K562 (cell line): ENCODE data around the gene ABHD3. TPM values are rescaled to one million over a fixed set of nuclear protein-coding genes. Genes with fewer than 3 reads are reported as not detected.

Experiments
- CBFA2T3 ChIP-seq: fragments of 450-650 bp; IDR thresholded peaks from 2 replicates; pipeline ENCODE4 v1.6.1; 2017
- KDM5B ChIP-seq: fragments of 200-600 bp; sonication (generic); IDR thresholded peaks from 2 replicates; pipeline ENCODE4 v1.6.1; 2012; ENCODE audit warnings: low read depth, mild to moderate bottlenecking, moderate library complexity, low read length, control low read depth, inconsistent platforms; ENCODE audit not compliant: insufficient replicate concordance
- LEF1 ChIP-seq: fragments of 450-650 bp; IDR thresholded peaks from 2 replicates; pipeline ENCODE4 v1.6.1; 2016; ENCODE audit warnings: mild to moderate bottlenecking
- TAL1 ChIP-seq: fragments of 450-650 bp; IDR thresholded peaks from 2 replicates; pipeline ENCODE4 v1.6.1; 2016; ENCODE audit warnings: mild to moderate bottlenecking
- ZNF57 ChIP-seq: fragments of 450-650 bp; formaldehyde crosslinking; IDR thresholded peaks from 2 replicates; pipeline ENCODE4 v1.4.0; 2020; ENCODE audit warnings: mild to moderate bottlenecking, moderate library complexity
- polyA plus RNA-seq, 8 experiments: library from polyadenylated mRNA; depleted of rRNA in 4 of 8; stranded (reverse) in 5 of 8; unstranded in 3 of 8; fragments of >200 nt; fragmentation: Nextera tagmentation in 2 of 8; fragmentation: Illumina TruSeq in 1 of 8; extraction: Ambion mirVana in 2 of 8; extraction: Trizol in 1 of 8; gene quantifications; 2 replicates each; pipeline versions ENCODE4 v1.2.1 to v1.2.3, GENCODE V29; 2011 to 2014; ENCODE audit warnings: inconsistent platforms in 1 of 8, missing spikeins in 1 of 8
- total RNA-seq, 7 experiments: library from RNA; depleted of rRNA in 6 of 7; stranded (reverse); fragments of >200 nt in 6 of 7; fragmentation: Illumina TruSeq in 2 of 7; extraction: Trizol in 2 of 7; gene quantifications; 2 replicates each; pipeline versions ENCODE4 v1.2.1 to v1.2.3, GENCODE V29; 2011 to 2021; ENCODE audit warnings: low replicate concordance in 1 of 7
- TF ChIP-seq, protein P1 (sequence below): fragments of 250-450 bp; sonication (Bioruptor Pico); IDR thresholded peaks from 2 replicates; pipeline ENCODE4 v1.4.0; 2020
- TF ChIP-seq, protein P2 (sequence below), 2 experiments: fragments of 450-650 bp in 1 of 2; sonication (generic) in 1 of 2; formaldehyde crosslinking; conservative IDR thresholded peaks; 2 replicates each; pipeline versions ENCODE4 v1.4.0 to v1.8.1; 2020 to 2022; ENCODE audit warnings: mild to moderate bottlenecking in 1 of 2, missing genetic modification reagents in 1 of 2
- TF ChIP-seq, protein P3 (sequence below): fragments of 250-450 bp; sonication (Bioruptor Pico); IDR thresholded peaks from 2 replicates; pipeline ENCODE4 v1.5.0; 2020; ENCODE audit warnings: mild to moderate bottlenecking, borderline replicate concordance
- TF ChIP-seq, protein P4 (sequence below), 2 experiments: fragments of 450-650 bp; conservative IDR thresholded peaks; 2 replicates each; pipeline ENCODE4 v1.6.1; 2017; ENCODE audit warnings: mild to moderate bottlenecking in 2 of 2, moderate library complexity in 2 of 2
- TF ChIP-seq, protein P5 (sequence below), 2 experiments: fragments of 450-650 bp in 1 of 2; IDR thresholded peaks; 2 replicates each; pipeline ENCODE4 v1.6.1; 2011 to 2017; ENCODE audit warnings: low read depth in 2 of 2, antibody characterized with exemption in 1 of 2, borderline replicate concordance in 1 of 2, low read length in 1 of 2, mild to moderate bottlenecking in 1 of 2, mixed read lengths in 1 of 2; ENCODE audit not compliant: control insufficient read depth in 1 of 2
- TF ChIP-seq, protein P6 (sequence below), 2 experiments: fragments of 450-650 bp; IDR thresholded peaks; 2 replicates each; pipeline ENCODE4 v1.6.1; 2016

Gene ABHD3
- total and polyA plus RNA-seq, 9 of the 15 experiments (the other 6 are each of a cell fraction or from before 2014, with no cell fraction given), result 6.3 to 38.8 (median 19.4) TPM

DNA sequence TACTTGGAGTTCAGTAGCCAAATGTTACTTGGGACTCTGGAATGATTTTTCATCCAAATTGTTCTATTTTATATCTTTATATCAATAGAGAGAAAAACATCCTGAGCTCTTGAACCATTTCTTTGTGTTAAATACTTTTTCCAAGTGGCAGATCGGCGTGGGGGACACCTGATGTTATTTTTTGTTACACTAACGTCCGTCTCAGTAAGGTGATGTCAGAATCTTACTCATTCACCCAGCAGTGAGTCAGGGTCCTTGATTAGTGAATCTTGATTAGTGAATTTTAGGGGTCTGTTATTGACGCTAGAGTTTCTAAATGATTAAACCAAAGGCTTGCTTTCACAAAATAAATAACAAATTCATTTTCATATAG lies 37.7 kb upstream of the ABHD3 start (continued):
- TF ChIP-seq, protein P1, sequence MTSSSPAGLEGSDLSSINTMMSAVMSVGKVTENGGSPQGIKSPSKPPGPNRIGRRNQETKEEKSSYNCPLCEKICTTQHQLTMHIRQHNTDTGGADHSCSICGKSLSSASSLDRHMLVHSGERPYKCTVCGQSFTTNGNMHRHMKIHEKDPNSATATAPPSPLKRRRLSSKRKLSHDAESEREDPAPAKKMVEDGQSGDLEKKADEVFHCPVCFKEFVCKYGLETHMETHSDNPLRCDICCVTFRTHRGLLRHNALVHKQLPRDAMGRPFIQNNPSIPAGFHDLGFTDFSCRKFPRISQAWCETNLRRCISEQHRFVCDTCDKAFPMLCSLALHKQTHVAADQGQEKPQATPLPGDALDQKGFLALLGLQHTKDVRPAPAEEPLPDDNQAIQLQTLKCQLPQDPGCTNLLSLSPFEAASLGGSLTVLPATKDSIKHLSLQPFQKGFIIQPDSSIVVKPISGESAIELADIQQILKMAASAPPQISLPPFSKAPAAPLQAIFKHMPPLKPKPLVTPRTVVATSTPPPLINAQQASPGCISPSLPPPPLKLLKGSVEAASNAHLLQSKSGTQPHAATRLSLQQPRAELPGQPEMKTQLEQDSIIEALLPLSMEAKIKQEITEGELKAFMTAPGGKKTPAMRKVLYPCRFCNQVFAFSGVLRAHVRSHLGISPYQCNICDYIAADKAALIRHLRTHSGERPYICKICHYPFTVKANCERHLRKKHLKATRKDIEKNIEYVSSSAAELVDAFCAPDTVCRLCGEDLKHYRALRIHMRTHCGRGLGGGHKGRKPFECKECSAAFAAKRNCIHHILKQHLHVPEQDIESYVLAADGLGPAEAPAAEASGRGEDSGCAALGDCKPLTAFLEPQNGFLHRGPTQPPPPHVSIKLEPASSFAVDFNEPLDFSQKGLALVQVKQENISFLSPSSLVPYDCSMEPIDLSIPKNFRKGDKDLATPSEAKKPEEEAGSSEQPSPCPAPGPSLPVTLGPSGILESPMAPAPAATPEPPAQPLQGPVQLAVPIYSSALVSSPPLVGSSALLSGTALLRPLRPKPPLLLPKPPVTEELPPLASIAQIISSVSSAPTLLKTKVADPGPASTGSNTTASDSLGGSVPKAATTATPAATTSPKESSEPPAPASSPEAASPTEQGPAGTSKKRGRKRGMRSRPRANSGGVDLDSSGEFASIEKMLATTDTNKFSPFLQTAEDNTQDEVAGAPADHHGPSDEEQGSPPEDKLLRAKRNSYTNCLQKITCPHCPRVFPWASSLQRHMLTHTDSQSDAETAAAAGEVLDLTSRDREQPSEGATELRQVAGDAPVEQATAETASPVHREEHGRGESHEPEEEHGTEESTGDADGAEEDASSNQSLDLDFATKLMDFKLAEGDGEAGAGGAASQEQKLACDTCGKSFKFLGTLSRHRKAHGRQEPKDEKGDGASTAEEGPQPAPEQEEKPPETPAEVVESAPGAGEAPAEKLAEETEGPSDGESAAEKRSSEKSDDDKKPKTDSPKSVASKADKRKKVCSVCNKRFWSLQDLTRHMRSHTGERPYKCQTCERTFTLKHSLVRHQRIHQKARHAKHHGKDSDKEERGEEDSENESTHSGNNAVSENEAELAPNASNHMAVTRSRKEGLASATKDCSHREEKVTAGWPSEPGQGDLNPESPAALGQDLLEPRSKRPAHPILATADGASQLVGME (CRISPR knock-in tag), result no peak
- TF ChIP-seq LEF1 (no peak), TAL1 (no peak), CBFA2T3 (no peak), ZNF57 (CRISPR knock-in tag) (no peak), KDM5B (no peak)
- TF ChIP-seq, protein P2, sequence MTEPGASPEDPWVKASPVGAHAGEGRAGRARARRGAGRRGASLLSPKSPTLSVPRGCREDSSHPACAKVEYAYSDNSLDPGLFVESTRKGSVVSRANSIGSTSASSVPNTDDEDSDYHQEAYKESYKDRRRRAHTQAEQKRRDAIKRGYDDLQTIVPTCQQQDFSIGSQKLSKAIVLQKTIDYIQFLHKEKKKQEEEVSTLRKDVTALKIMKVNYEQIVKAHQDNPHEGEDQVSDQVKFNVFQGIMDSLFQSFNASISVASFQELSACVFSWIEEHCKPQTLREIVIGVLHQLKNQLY (CRISPR knock-in tag; conservative IDR thresholded peaks at IDR 0.05), result no peak
- TF ChIP-seq, protein P3, sequence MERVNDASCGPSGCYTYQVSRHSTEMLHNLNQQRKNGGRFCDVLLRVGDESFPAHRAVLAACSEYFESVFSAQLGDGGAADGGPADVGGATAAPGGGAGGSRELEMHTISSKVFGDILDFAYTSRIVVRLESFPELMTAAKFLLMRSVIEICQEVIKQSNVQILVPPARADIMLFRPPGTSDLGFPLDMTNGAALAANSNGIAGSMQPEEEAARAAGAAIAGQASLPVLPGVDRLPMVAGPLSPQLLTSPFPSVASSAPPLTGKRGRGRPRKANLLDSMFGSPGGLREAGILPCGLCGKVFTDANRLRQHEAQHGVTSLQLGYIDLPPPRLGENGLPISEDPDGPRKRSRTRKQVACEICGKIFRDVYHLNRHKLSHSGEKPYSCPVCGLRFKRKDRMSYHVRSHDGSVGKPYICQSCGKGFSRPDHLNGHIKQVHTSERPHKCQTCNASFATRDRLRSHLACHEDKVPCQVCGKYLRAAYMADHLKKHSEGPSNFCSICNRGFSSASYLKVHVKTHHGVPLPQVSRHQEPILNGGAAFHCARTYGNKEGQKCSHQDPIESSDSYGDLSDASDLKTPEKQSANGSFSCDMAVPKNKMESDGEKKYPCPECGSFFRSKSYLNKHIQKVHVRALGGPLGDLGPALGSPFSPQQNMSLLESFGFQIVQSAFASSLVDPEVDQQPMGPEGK, result no peak
- TF ChIP-seq, protein P4, sequence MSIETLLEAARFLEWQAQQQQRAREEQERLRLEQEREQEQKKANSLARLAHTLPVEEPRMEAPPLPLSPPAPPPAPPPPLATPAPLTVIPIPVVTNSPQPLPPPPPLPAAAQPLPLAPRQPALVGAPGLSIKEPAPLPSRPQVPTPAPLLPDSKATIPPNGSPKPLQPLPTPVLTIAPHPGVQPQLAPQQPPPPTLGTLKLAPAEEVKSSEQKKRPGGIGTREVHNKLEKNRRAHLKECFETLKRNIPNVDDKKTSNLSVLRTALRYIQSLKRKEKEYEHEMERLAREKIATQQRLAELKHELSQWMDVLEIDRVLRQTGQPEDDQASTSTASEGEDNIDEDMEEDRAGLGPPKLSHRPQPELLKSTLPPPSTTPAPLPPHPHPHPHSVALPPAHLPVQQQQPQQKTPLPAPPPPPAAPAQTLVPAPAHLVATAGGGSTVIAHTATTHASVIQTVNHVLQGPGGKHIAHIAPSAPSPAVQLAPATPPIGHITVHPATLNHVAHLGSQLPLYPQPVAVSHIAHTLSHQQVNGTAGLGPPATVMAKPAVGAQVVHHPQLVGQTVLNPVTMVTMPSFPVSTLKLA (conservative IDR thresholded peaks at IDR 0.05), result no peak
- TF ChIP-seq, protein P5, sequence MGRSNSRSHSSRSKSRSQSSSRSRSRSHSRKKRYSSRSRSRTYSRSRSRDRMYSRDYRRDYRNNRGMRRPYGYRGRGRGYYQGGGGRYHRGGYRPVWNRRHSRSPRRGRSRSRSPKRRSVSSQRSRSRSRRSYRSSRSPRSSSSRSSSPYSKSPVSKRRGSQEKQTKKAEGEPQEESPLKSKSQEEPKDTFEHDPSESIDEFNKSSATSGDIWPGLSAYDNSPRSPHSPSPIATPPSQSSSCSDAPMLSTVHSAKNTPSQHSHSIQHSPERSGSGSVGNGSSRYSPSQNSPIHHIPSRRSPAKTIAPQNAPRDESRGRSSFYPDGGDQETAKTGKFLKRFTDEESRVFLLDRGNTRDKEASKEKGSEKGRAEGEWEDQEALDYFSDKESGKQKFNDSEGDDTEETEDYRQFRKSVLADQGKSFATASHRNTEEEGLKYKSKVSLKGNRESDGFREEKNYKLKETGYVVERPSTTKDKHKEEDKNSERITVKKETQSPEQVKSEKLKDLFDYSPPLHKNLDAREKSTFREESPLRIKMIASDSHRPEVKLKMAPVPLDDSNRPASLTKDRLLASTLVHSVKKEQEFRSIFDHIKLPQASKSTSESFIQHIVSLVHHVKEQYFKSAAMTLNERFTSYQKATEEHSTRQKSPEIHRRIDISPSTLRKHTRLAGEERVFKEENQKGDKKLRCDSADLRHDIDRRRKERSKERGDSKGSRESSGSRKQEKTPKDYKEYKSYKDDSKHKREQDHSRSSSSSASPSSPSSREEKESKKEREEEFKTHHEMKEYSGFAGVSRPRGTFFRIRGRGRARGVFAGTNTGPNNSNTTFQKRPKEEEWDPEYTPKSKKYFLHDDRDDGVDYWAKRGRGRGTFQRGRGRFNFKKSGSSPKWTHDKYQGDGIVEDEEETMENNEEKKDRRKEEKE (IDR thresholded peaks at IDR 0.05; ENCODE audit: borderline replicate concordance in 1 of 2, control insufficient read depth in 1 of 2, low read depth in 2 of 2, low read length in 1 of 2), result no peak
- TF ChIP-seq, protein P6, sequence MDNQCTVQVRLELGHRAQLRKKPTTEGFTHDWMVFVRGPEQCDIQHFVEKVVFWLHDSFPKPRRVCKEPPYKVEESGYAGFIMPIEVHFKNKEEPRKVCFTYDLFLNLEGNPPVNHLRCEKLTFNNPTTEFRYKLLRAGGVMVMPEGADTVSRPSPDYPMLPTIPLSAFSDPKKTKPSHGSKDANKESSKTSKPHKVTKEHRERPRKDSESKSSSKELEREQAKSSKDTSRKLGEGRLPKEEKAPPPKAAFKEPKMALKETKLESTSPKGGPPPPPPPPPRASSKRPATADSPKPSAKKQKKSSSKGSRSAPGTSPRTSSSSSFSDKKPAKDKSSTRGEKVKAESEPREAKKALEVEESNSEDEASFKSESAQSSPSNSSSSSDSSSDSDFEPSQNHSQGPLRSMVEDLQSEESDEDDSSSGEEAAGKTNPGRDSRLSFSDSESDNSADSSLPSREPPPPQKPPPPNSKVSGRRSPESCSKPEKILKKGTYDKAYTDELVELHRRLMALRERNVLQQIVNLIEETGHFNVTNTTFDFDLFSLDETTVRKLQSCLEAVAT (IDR thresholded peaks at IDR 0.05), result no peak
